ENCODE data around the gene CAMK1G. TPM values are rescaled to one million over a fixed set of nuclear protein-coding genes. Genes with fewer than 3 reads are reported as not detected.

CAMK1G gene
- total RNA-seq, 1 experiment from 2014 or later, result 2.3 TPM

GRCh38 chr1:209560952-209561351 is 22.6 kb upstream of the CAMK1G start:
- in situ Hi-C loops (cut with HindIII; ENCODE audit: low sequenced_read_pairs), result no loop called here
- no peak for DNase-seq (ENCODE audit: low spot score)

- in situ Hi-C loops (cut with HindIII; ENCODE audit: low sequenced_read_pairs), result no loop called here
- no peak for DNase-seq (ENCODE audit: low spot score)
Measured at GRCh38 chr1:209561532-209561931, 22.0 kb upstream of the CAMK1G start.

GRCh38 chr1:209564849-209565248 is 18.7 kb upstream of the CAMK1G start:
- peak; percentile 16 for DNase-seq (ENCODE audit: low spot score)
- in situ Hi-C loops (cut with HindIII; ENCODE audit: low sequenced_read_pairs), result no loop called here

- peak; percentile 89 for DNase-seq (ENCODE audit: low spot score)
- in situ Hi-C loops (cut with HindIII; ENCODE audit: low sequenced_read_pairs), result no loop called here
Measured at GRCh38 chr1:209565759-209566678, 17.5 kb upstream of the CAMK1G start.

GRCh38 chr1:209567698-209568175 is 15.8 kb upstream of the CAMK1G start:
- in situ Hi-C loops (cut with HindIII; ENCODE audit: low sequenced_read_pairs), result no loop called here

GRCh38 chr1:209569455-209570207 is 13.9 kb upstream of the CAMK1G start:
- peak; percentile 91 for DNase-seq (ENCODE audit: low spot score)
- in situ Hi-C loops (cut with HindIII; ENCODE audit: low sequenced_read_pairs), result no loop called here

More at GRCh38 chr1:209567698-209568175, 15.8 kb upstream of the CAMK1G start:
- no peak for DNase-seq (ENCODE audit: low spot score)

DNA sequence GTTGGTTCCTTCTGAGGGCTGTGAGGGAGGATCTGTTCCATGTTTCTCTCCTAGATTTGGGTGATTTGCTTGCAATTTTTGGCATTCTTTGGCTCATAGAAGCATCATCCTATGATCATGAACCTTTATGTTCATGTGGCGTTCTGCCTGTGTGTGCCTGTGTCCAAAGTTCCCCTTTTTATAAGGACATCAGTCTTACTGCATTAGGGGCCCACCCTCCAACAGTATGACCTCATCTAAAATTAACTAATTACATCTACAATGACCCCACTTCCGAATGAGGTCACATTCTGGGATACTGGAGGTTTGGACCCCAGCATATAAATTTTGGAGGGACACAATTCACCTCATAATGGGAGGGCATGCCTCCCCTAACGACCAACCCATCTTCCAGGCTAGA is 12.8 kb upstream of the CAMK1G start:
- DNase-seq (ENCODE audit: low spot score), result no peak
- in situ Hi-C loops (cut with HindIII; ENCODE audit: low sequenced_read_pairs), result no loop called here

- peak; percentile 70 for DNase-seq (ENCODE audit: low spot score)
- in situ Hi-C loops (cut with HindIII; ENCODE audit: low sequenced_read_pairs), result no loop called here
Measured at GRCh38 chr1:209576392-209577197, 6.9 kb upstream of the CAMK1G start.

DNA sequence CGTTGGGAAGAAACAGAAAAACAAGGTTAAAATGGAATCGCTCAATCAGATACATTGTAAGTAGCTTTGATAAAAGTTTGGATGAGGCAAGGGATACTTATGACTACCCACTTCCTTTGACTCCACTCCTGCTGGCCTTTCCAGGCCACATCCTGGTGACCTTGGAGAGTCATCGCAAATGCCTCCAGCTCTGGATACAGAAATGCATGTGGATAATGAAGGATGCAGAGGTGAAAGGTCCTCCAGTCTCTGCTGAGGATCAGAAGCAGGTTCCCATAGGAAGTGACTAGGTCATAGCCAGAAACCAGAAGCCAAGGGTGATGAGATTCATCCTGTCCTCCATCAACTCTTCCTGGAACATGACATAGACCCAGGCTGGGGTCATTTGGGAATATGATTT is 6.2 kb upstream of the CAMK1G start:
- in situ Hi-C loops (cut with HindIII; ENCODE audit: low sequenced_read_pairs), result no loop called here

DNA sequence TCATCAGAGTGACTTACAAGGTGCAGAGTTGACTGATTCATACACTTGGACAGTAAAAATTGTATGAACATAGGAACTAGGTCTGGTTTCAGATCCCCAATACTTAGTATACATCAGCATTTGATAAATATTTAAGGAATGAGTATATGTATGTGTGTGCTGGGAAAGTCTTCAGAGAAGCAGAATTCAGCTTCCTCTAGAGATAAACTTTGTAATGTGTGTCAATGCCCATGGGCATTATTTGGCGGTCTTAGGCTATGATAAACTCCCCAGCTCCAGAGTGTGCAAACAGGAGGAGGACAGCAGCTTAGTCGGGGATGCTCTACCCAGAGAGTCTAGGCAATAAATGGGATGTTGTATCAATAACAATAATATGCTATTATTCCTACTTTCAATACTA is 2.9 kb upstream of the CAMK1G start:
- no peak for DNase-seq (ENCODE audit: low spot score)
- in situ Hi-C loops (cut with HindIII; ENCODE audit: low sequenced_read_pairs), result loop anchor here (5.0 kb wide), 1 partner anchor 37 kb away; no protein-coding TSS in a partner anchor

More for the DNA sequence above, 6.2 kb upstream of the CAMK1G start:
- no peak for DNase-seq (ENCODE audit: low spot score)

- DNase-seq (ENCODE audit: low spot score), result peak; percentile 26
- in situ Hi-C loops (cut with HindIII; ENCODE audit: low sequenced_read_pairs), result loop anchor here (5.0 kb wide), 1 partner anchor 33 kb away; no protein-coding TSS in a partner anchor
Measured at GRCh38 chr1:209584231-209584672, 738 bp downstream of the CAMK1G start.

GRCh38 chr1:209585197-209585596 is 1.7 kb downstream of the CAMK1G start:
- DNase-seq (ENCODE audit: low spot score), result no peak
- in situ Hi-C loops (cut with HindIII; ENCODE audit: low sequenced_read_pairs), result no loop called here

GRCh38 chr1:209585672-209586071 is 2.2 kb downstream of the CAMK1G start:
- DNase-seq (ENCODE audit: low spot score), result peak; percentile 49
- in situ Hi-C loops (cut with HindIII; ENCODE audit: low sequenced_read_pairs), result no loop called here

DNA sequence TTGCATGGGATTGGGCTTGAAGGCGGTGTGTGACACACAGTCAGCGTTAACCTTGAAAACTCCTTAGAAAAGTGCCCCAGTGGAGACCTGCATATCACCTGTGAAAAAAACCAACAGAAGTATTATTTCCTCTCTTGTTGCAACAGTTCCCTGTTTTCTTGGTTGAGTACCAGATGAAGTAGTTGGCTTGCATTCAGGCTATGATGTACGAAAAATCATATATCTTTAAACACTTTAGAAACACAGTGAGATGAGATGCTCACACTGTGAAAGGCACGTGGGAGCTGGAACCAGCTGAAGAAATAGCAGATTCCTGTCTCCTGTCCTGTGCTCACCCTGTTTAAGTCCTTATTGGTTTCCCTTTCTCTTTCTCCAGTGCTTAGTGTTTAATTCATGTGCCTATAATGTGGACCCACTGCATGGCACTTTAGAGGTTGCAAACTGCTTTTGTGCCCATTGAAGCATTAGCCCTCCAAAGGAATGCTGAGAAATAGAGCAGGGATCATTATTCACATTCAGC is 2.8 kb downstream of the CAMK1G start:
- DNase-seq (ENCODE audit: low spot score), result no peak
- in situ Hi-C loops (cut with HindIII; ENCODE audit: low sequenced_read_pairs), result no loop called here

GRCh38 chr1:209587789-209588188 is 4.3 kb downstream of the CAMK1G start:
- DNase-seq (ENCODE audit: low spot score), result no peak
- in situ Hi-C loops (cut with HindIII; ENCODE audit: low sequenced_read_pairs), result no loop called here

DNA sequence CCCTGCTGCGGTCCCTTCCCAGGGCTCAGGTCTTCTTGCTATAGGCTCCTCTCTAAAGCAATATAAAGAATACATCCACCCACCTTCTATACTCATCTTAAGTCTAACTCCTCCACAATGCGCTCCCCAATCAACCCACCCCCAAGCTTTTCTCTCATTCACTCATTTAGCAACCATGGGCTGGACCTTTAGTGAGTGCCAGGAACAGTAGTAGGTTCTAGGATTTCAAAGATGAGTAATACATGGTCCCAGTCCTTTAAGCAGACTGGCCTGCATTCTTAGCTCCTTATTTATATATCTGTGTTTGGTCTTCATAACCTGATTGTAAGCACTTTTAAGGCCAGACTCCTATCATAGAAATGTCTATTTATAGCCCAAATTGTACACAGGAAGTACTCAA is 5.9 kb downstream of the CAMK1G start:
- DNase-seq (ENCODE audit: low spot score), result no peak
- in situ Hi-C loops (cut with HindIII; ENCODE audit: low sequenced_read_pairs), result no loop called here

- in situ Hi-C loops (cut with HindIII; ENCODE audit: low sequenced_read_pairs), result no loop called here
- no peak for DNase-seq (ENCODE audit: low spot score)
Measured at GRCh38 chr1:209589863-209590262, 6.3 kb downstream of the CAMK1G start.

DNA sequence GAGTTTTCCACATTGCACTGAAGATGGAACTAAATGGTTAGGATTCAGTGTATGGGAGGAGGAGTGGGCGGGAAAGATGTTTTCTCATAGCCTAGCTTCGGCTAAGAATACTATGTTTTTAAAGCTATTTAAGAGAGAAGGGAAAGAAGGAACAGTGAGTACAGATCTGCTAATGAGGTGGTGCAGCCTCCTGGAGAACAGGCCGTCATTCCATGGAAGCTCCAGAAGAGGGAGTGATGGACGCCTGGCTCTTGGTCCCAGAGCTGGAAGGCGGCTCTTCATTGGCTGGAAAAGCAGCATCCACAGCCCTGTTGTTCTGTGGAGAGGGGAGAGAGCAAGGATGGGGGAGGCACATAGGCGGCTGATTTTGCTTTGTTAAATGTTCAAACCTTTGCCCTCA is 6.9 kb downstream of the CAMK1G start:
- in situ Hi-C loops (cut with HindIII; ENCODE audit: low sequenced_read_pairs), result no loop called here
- no peak for DNase-seq (ENCODE audit: low spot score)

GRCh38 chr1:209593747-209594146 is 10.2 kb downstream of the CAMK1G start:
- DNase-seq (ENCODE audit: low spot score), result no peak
- in situ Hi-C loops (cut with HindIII; ENCODE audit: low sequenced_read_pairs), result no loop called here

All from G401 (cell line).